HepG2 (cell line): ENCODE results near the gene NUF2. TPM values are rescaled to one million over a fixed set of nuclear protein-coding genes. Genes with fewer than 3 reads are reported as not detected.

Experiments
- ATAC-seq: fragments of 200-7000 bp; cut with Tn5 transposase; 3 replicates; pipeline ENCODE4 v1.9.1; 2020; ENCODE audit warnings: mild to moderate bottlenecking, moderate library complexity
- BruUV-seq: library from RNA; stranded (reverse); fragments of 400-500 nt; replicated peaks from 2 replicates; lab custom pipeline; 2021; lab: Mats Ljungman, UMichigan
- CTCF ChIA-PET: fragments of 300-600 bp; formaldehyde crosslinking; extraction: SDS; loops from one replicate; lab custom pipeline; 2021; ENCODE audit warnings: low total read pairs, inconsistent platforms, low intra/inter-chr PET ratio; lab: Yijun Ruan, JAX
- POLR2A ChIA-PET: fragments of 350-600 bp; sonication (Branson Sonifier 250); formaldehyde crosslinking; loops from one replicate; lab custom pipeline; 2020; ENCODE audit warnings: antibody characterized with exemption, inconsistent platforms; lab: Yijun Ruan, JAX
- DNase-seq: peaks from one replicate; pipeline ENCODE4 v3.0.0-alpha.2; 2015; ENCODE audit warnings: low spot score
- FAIRE-seq: peaks from 3 replicates; lab custom pipeline; 2011; peaks lifted over from hg19 to GRCh38; lab: Jason Lieb, UNC
- H2AFZ ChIP-seq: one replicate; pipeline ENCODE4 v1.6.1; 2011; ENCODE audit warnings: low read length, inconsistent platforms
- H3K27ac ChIP-seq: fragments of 300-600 bp; 3 replicates; pipeline ENCODE4 v1.8.0; 2011; ENCODE audit warnings: mixed run types, mild to moderate bottlenecking, mixed read lengths, low read length, inconsistent platforms; ENCODE audit not compliant: insufficient read depth; ENCODE audit errors: extremely low read length
- H3K27me3 ChIP-seq, 2 experiments: fragments of 200-600 bp in 1 of 2; 2 replicates in 1 of 2; 3 replicates in 1 of 2; pipeline versions ENCODE4 v1.6.0 to v1.8.0; 2011; ENCODE audit warnings: low read length in 2 of 2, mild to moderate bottlenecking in 2 of 2, moderate library complexity in 2 of 2, inconsistent platforms in 1 of 2; ENCODE audit not compliant: insufficient read depth in 2 of 2, control insufficient read depth in 1 of 2
- H3K36me3 ChIP-seq, 2 experiments: fragments of 200-600 bp in 1 of 2; replicated peaks in 1 of 2; 2 replicates in 1 of 2; 3 replicates in 1 of 2; pipeline versions ENCODE4 v1.5.1 to v1.8.0; 2011; ENCODE audit warnings: low read length in 2 of 2, inconsistent platforms in 1 of 2; ENCODE audit not compliant: insufficient read depth in 2 of 2, control insufficient read depth in 1 of 2
- H3K4me1 ChIP-seq: 2 replicates; pipeline ENCODE4 v1.5.1; 2012; ENCODE audit warnings: low read length, inconsistent platforms; ENCODE audit not compliant: insufficient read depth
- H3K4me2 ChIP-seq: 2 replicates; pipeline ENCODE4 v1.6.0; 2011; ENCODE audit warnings: low read depth, low read length, inconsistent platforms
- H3K4me3 ChIP-seq, 3 experiments: fragments of 200-600 bp in 1 of 3; sonication (generic), shearing (Covaris generic) in 1 of 3; replicated peaks in 1 of 3; 2 replicates each; pipeline ENCODE4 v1.5.1; 2011 to 2016; ENCODE audit warnings: low read length in 3 of 3, inconsistent platforms in 2 of 3, low read depth in 2 of 3, mild to moderate bottlenecking in 2 of 3, control low read depth in 1 of 3, mixed read lengths in 1 of 3; ENCODE audit not compliant: insufficient read depth in 1 of 3
- H3K79me2 ChIP-seq: one replicate; pipeline ENCODE4 v1.6.1; 2011; ENCODE audit warnings: low read length, inconsistent platforms; ENCODE audit not compliant: insufficient read depth
- H3K9ac ChIP-seq: 2 replicates; pipeline ENCODE4 v1.6.0; 2011; ENCODE audit warnings: mild to moderate bottlenecking, low read depth, low read length, inconsistent platforms; ENCODE audit not compliant: insufficient read depth
- H3K9me3 ChIP-seq: 2 replicates; pipeline ENCODE4 v1.5.1; 2012; ENCODE audit warnings: mild to moderate bottlenecking, low read length
- H4K20me1 ChIP-seq: 2 replicates; pipeline ENCODE4 v1.6.0; 2011; ENCODE audit warnings: inconsistent platforms, mild to moderate bottlenecking, low read length, moderate library complexity; ENCODE audit not compliant: insufficient read depth
- JUND ChIP-seq: sonication (generic); formaldehyde crosslinking; IDR thresholded peaks from 2 replicates; pipeline ENCODE4 v1.8.0; 2022; ENCODE audit warnings: mild to moderate bottlenecking, missing genetic modification reagents
- MXI1 ChIP-seq: IDR thresholded peaks from 3 replicates; pipeline ENCODE4 v1.6.1; 2012; ENCODE audit warnings: low read depth, low read length, inconsistent platforms, borderline replicate concordance
- ZMYM4 ChIP-seq: sonication (generic); formaldehyde crosslinking; IDR thresholded peaks from 2 replicates; pipeline ENCODE4 v1.8.1; 2023; ENCODE audit warnings: mild to moderate bottlenecking, missing genetic modification reagents
- ZNF160 ChIP-seq: sonication (generic); formaldehyde crosslinking; IDR thresholded peaks from 2 replicates; pipeline ENCODE4 v1.8.0; 2022; ENCODE audit warnings: mild to moderate bottlenecking, inconsistent platforms, missing genetic modification reagents
- ZNF441 ChIP-seq: sonication (generic); formaldehyde crosslinking; IDR thresholded peaks from 2 replicates; pipeline ENCODE4 v1.7.0; 2021; ENCODE audit warnings: missing genetic modification reagents, borderline replicate concordance
- ZNF646 ChIP-seq: sonication (generic); formaldehyde crosslinking; IDR thresholded peaks from 2 replicates; pipeline ENCODE4 v1.9.0; 2021; ENCODE audit warnings: mild to moderate bottlenecking, missing genetic modification reagents
- ZNF687 ChIP-seq: sonication (generic); formaldehyde crosslinking; IDR thresholded peaks from 2 replicates; pipeline ENCODE4 v1.5.1; 2020; ENCODE audit warnings: mild to moderate bottlenecking, missing genetic modification reagents, moderate library complexity
- WGBS: methylation state at CpG from one replicate; pipeline ENCODE4 v1.1.6; 2017; ENCODE audit warnings: low lambda C conversion rate; 5-methylcytosine and 5-hydroxymethylcytosine counted together
- in situ Hi-C: cut with HindIII; loops from 2 replicates; pipeline ENCODE4 v1.10.0; 2017; ENCODE audit warnings: low pct_unique_long_range_greater_than_20kb; ENCODE audit not compliant: extremely low pct_ligation_motif_present
- intact Hi-C: fragments of 100-400 bp; cut with micrococcal nuclease; formaldehyde crosslinking; loops from one replicate; pipeline ENCODE4 v1.10.0; 2022; ENCODE audit not compliant: unreplicated experiment
- polyA plus RNA-seq, 8 experiments: library from polyadenylated mRNA; depleted of rRNA in 3 of 8; stranded (reverse) in 7 of 8; unstranded in 1 of 8; fragments of >200 nt; fragmentation: Illumina TruSeq in 4 of 8; extraction: Trizol in 4 of 8; gene quantifications; 2 replicates each; pipeline versions ENCODE4 v1.2.1 to v1.2.3, GENCODE V29; 2011 to 2016; ENCODE audit warnings: low read depth in 4 of 8, missing spikeins in 1 of 8, mixed read lengths in 1 of 8; ENCODE audit not compliant: insufficient read depth in 1 of 8
- total RNA-seq, 5 experiments: library from RNA; depleted of rRNA; stranded (reverse); fragments of >200 nt; fragmentation: Illumina TruSeq; extraction: Trizol; gene quantifications; 2 replicates each; pipeline ENCODE4 v1.2.3, GENCODE V29; 2016; ENCODE audit warnings: low read depth in 1 of 5

The NUF2 gene
- total and polyA plus RNA-seq, 2 of the 13 experiments (the other 11 are each of a cell fraction or from before 2014, with no cell fraction given), result 26.0 to 39.4 TPM

GRCh38 chr1:163300568-163300967 is 21.2 kb upstream of the NUF2 start:
- WGBS, result 97% methylated on average over 4 of the region's 4 CpGs
- CTCF ChIA-PET, result no interaction called here
- H3K27ac ChIP-seq, result no peak overlapping the region
- H3K4me1 ChIP-seq, result no peaks in the 10 kb centered on the region
- no peak overlapping the region for H3K9ac ChIP-seq
- in situ Hi-C loops, result no loop called here
- FAIRE-seq (no peak), DNase-seq (no peak), ATAC-seq (no peak)
- H4K20me1 ChIP-seq, result no peaks in the 10 kb centered on the region
- 0 out of 5 replicates have a peak, but pooled peaks cover 1 to 6% of the 10 kb centered on the region in 2 experiments for H3K36me3 ChIP-seq
- H3K27me3 ChIP-seq, result no peaks in the 10 kb centered on the region
- H2AFZ ChIP-seq, result no peak overlapping the region
- no TSS peak for BruUV-seq
- no peaks in the 10 kb centered on the region for H3K9me3 ChIP-seq
- POLR2A ChIA-PET, result no interaction called here
- H3K4me2 ChIP-seq, result no peak overlapping the region
- intact Hi-C loops, result no loop called here
- no peaks in the 10 kb centered on the region for H3K79me2 ChIP-seq
- H3K4me3 ChIP-seq, result no peak overlapping the region
- TF ChIP-seq ZNF160 (no peak), ZNF646 (no peak), ZNF441 (no peak), MXI1 (no peak), ZNF687 (CRISPR knock-in tag) (no peak), JUND (no peak), ZMYM4 (no peak)
